ENCODE results near the gene S100A11.

S100A11 gene

DNA sequence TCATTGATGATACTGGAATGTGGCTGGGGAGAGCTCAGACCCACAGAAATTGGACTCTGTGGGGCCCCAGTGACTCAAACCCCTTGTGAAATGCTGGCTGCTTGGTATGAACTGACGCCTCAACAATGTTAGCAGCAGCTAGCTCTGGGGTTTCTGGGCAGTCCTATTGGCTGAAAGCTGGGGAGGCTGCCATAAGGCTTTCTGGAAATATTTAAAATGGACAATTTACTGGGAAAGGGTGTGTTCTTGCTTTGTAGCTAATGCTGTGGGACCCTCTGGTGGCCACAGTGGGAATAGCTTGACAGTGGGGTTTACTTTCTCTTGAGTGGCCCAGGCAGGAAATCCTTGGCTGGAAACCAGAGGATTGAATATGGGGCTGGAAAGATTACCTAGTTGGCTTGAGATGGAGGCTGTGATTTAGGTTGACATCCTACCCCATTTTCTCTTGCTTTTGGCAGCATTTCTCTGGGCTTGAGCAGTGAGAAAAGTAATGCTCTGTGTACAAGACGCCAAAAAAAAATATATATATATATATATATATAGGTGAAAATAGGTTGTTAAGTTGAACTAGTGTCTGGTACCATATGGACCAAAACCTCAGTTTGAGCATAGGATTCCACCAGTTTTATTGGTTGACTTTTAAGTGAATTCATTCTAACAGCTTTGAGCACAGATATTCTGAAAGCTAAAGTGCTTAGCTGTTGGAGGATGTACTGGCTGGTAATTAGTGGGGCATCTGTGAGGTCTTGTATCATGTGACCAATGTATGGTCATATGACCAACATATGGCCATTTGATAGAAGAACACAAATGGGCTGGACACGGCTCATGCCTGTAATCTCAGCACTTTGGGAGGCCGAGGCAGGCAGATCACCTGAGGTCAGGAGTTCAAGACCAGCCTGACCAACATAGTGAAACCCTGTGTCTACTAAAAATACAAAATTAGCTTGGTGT is 34.9 kb downstream of the S100A11 start:
- peak; percentile 44 for DNase-seq (ENCODE audit: low spot score)

DNA sequence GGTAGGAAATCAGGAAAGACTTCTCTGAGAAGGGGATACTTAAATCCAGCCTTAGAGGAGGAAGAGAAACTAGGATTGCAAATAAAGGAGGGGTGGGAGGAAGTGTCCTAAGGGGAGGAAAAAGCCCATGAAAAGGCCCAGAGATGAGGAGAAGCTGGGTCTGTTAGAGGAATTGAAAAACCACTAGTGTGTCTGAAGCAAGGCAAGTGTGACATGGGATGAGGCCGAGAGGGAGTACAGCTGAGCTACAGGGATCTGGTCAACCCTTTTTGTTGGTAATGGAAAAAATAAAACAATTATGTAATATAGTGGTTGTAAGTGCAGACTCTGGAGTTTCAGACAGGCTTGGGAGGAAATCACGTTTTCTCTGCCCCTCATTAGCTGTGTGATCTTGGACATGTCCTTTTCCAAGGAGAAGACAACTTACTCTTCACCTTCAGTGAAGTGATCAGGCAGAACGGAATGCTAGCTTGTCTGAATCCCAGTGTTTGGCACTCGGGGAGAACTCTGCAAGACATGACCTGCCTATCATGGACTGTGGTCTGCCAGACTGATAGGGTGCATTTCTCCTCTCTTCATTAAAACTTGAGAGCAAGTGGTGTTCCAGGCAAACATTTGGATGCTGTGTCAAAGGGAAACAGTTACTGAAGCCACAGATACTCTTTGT is 35.7 kb downstream of the S100A11 start:
- DNase-seq (ENCODE audit: low spot score) = no peak

DNA sequence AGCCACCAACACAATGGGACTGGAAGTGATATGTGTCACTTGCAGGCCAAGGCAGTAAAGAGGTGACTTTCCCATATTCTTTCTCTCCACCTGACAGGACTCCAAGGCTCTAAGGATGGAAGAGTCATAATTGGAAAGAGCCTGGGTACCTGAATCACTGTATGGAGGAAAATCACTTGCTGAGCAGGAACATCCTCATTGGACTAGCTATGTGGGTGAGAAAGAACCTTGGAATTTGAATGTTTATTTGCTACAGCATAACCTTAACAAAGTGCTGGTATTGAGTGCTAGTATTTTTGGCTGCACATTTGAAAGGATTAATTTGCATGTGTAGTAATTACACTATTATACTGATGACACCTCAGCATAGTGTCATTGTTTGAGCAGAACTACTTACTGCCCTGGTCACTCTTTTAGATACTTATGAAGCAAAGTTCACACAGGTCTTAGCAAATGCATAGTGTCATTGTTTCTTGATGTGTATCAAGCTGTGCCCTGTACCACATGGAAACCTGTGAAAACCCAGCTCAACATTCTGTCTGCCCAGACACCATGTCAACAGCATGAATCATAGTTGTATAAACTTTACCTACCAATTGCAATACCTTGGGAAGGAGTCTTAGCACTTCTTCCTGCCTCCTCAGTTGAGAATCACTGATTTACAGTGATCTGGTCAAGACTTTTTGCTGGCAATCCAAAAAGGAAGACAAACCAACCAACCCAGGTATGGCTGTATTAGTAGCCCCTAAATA is 38.0 kb downstream of the S100A11 start:
- DNase-seq (ENCODE audit: low spot score) = no peak

- no peak for DNase-seq (ENCODE audit: low spot score)
Observed at GRCh38 chr1:151997284-151997570, 39.6 kb downstream of the S100A11 start.

GRCh38 chr1:151995774-151996173 is 41.0 kb downstream of the S100A11 start:
- DNase-seq (ENCODE audit: low spot score) = no peak

DNA sequence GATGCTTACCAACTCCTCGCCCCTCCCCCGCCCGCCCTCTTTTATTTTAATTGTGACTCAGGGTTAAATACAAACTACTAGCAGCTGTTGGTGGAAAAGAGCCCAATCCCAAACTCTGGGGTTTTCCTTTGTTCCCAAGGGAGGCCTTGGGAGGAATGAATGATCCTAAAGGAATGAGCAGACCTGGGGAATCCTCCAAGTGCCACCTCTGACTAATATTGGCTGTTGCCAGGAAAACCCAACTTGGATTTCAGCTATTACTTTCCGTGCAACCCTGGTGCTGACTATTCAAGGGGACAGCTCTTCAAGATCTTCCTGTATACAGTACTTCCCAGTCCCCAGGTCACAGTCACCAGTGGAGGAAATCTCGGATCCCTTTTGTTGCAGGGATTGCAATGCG is 41.8 kb downstream of the S100A11 start:
- DNase-seq (ENCODE audit: low spot score) = no peak

DNA sequence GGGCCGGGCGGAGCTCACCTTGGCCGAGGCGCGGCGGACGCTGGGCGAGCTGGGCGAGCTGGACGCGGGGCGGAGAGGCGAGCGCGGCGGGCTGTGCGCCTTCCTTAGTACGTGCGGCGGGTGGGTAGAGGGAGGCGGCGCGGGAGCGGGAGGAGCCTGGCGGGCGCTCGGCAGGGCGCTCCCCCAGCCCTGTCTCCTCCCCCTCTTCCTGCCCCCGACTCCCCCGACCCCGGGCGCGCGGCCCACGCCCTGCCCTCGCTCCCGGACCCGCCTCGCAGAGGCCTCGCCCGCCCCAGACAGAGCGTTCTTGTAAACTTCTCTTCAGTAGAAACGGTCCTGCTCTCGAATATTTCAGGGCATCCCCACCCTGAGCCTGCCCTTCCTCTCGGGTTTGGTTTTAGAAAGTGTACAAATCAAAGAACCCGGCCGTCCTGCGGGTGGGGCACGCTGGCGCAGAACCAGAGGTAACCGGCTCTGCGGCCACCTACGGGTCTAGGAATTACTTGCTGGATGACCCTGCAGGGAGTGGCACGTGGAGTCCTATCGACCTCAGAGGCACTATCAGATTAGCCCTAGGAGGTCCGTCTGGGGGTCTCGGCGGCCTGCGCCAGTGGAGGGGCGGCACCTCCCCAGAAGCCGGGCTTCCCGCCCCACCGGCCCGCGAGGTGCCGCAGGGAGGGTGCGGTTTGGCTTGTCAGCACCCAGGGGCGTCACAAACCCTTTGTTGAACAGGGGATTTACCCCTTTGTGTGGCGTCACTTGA is 42.9 kb downstream of the S100A11 start, which contains the start of gene S100A10:
S100A10 (minus strand) TSS at position 126 of the 763 bp plus-strand sequence. CDS start 7,629 bp downstream, outside the sequence.
- DNase-seq (ENCODE audit: low spot score) = peak; percentile 72

- DNase-seq (ENCODE audit: low spot score) = peak; percentile 30
Observed at GRCh38 chr1:151993084-151993733, 43.6 kb downstream of the S100A11 start.

DNA sequence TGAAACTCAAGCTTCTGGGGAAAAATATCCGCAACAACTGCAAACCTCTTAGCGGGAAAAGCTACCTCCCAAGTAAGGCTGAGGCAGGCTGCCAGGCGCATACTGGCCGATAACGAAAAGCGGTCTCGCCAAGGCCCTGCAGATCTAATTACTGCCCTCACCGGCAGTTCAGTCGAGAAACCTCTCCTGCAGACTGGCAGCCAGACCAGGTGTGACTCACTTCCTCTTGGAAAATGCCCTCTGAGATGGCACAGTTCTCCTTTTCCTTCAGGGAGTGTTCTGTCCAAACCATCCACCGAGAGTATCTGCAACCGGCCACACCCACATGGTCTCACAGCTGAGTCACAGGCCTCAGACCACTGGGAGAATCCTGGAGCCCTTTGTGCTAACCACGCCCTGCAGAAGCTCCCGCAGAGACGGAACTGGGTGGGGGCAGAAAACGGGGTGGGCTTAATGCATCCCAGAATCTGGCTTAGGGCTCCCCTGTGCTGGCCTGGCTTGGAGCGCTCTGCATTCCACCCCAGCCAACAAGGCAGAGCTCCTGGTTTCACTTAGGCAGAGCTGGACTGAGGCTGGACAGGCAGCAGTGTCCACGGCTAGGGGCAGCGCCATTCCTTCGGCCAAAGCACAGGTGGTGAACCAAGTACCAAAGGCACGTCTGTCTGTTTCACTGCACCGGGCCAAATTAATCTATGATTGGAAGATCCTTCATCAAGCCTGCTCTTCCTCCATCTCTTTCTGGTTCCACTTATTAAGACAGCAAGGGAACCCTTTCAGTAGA is 44.3 kb downstream of the S100A11 start:
- no peak for DNase-seq (ENCODE audit: low spot score)

GRCh38 chr1:151991663-151992302 is 45.0 kb downstream of the S100A11 start:
- no peak for DNase-seq (ENCODE audit: low spot score)

DNA sequence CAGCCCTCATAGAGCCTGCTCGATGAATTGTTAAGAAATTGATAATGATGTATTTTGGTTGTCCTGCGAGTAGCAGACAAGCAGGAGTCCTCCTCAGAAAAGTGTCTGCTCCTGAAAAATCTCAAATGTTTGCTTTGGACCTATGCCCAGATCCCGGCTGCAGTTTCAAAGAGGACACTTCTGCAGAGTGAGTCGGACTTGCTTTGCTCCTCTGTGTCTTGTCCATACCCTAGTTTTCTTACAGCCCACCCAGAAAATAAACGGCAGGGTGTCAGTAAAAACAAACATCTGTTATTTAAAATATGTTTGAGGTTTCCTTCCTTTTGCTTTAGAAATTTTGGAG is 46.0 kb downstream of the S100A11 start:
- DNase-seq (ENCODE audit: low spot score) = no peak

GRCh38 chr1:151990058-151990855 is 46.5 kb downstream of the S100A11 start:
- DNase-seq (ENCODE audit: low spot score) = no peak

DNA sequence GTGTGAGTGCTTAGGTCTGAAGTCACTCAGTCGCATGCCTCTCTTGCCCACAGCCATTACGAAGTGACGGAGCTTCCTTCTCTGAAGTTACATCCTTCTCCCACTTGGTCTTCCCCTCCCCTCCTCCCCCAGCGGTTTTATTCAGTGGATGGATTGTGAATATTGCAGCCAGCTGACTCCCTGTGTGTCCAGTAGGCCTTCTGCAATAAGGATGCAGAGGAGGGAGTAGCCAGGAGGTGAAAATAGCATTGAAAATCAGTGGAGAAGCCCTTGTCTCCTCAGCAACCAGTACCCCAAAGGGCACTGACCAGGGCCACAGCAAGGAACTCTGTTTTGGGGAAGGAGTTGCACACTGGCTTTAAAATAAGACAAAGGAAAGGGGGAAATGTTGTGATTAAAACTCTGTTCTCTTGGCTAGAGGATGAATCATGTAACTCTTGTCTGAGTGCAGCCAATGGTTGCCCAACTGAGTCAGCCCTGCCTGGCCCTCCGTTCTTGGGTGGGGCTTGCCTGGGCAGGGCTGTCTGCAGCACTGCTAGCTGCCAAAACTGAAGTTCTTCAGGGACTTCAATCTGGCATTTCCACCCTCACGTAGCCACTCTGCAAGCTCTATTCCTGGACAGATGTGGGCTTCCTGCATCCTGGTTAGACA is 47.5 kb downstream of the S100A11 start:
- DNase-seq (ENCODE audit: low spot score) = no peak

DNA sequence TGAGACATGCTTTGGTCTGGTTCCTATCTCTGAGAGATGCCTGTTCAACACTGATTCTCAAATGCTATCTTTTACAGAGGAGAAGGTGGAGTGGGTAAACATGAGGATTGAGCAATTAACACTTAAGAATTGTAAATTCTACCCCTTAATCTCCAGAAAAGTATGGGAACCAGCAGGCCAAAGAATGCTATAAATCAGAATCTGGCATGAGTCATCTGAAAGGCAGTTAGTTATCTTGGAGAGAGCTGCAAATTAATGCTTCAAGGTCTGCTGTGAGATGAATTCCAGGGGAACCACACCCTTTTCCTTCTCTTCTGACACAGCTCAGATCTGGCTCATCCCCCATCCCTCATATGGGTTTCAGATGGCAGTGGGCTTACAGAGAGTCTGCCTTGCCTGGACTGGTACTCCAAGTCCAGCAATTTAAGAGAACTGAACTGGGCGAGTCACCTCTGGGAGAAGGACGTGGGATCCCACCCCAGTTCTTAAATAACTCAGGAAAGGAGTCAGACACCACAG is 48.3 kb downstream of the S100A11 start:
- no peak for DNase-seq (ENCODE audit: low spot score)

- peak; percentile 19 for DNase-seq (ENCODE audit: low spot score)
Observed at GRCh38 chr1:151986501-151987190, 50.2 kb downstream of the S100A11 start.

GRCh38 chr1:151985768-151986167 is 51.0 kb downstream of the S100A11 start:
- DNase-seq (ENCODE audit: low spot score) = no peak

DNA sequence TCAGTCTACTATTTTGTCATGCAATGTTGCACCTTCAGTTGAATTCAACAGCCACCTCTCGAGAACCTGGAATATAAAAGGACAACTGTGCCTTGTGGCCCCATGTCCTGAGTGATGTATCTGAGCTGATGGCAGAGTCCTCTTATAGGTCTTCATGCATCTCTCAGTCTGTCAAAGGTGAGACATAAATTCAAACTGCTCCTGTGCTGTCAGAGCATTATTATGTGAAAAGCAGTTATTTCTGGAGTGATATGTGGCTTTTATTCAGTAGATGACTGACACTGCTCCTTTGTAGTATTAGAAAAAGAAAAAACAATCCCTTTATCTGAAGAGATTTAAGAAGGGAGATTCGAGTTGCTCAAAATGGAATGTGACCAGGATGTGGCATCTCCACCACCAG is 51.5 kb downstream of the S100A11 start:
- no peak for DNase-seq (ENCODE audit: low spot score)

Data from germinal center (tissue), 1 donor.